HG03457 (cell line): ENCODE measurements around the gene MDH1B.
"Not testable (repeated sequence)": the region's sequence is repeated elsewhere in the genome, so short reads cannot be mapped to it uniquely, and the experiment has no call there.

Experiments used
- ATAC-seq: cut with Tn5 transposase; IDR thresholded peaks from one replicate; pipeline ENCODE4 v1.9.1; 2021; ENCODE audit warnings: moderate number of reproducible peaks; ENCODE audit not compliant: unreplicated experiment

The MDH1B gene

DNA sequence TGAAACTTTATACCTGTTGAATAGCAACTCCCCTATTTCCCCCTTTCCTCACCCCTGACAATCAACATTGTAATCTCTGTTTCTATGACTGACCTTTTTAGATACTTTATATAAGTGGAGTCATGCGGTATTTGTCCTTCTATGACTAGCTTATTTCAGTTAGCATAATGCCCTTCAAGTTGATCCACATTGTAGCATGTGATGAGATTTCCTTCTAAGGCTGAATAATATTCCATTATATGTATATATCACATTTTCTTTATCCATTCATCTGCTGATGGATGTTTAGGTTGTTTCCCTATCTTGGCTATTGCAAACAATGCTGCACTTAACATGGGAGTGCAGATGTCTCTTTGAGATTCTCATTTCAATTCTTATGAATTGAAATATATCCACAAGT lies 9.7 kb upstream of the MDH1B start:
- ATAC-seq: no peak

DNA sequence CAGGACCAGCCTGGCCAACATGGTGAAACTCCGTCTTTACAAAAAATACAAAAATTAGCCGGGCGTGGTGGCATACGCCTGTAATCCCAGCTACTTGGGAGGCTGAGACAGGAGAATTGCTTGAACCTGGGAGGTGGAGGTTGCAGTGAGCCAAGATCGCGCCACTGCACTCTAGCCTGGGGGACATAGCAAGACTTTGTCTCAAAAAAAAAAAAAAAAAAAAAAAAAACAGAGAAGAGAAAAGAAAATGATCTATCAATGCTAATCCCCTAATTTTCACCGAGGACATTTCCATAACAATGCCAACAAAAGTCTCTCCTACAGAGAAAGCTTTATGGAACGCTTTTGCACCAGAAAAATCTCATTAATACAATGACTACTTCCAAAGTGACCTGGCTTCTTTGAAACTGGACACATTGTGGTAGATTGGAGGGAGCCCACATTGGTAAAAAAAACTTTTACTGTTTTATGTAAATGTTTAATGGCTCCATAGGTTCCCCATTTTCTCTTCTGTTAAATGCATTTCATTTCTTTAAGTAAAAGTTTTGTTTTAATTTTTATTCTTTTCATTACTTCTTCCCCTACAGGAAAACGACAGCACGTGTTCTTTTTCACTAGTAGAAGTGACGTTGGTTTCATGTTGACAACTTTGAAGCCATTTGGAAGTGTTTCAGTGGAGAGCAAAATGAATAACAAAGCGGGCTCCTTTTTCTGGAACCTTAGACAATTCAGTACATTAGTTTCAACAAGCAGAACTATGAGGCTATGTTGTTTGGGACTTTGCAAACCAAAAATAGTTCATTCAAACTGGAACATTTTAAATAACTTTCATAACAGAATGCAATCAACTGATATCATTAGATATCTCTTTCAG lies 1.2 kb upstream of the MDH1B start:
- no peak for ATAC-seq

DNA sequence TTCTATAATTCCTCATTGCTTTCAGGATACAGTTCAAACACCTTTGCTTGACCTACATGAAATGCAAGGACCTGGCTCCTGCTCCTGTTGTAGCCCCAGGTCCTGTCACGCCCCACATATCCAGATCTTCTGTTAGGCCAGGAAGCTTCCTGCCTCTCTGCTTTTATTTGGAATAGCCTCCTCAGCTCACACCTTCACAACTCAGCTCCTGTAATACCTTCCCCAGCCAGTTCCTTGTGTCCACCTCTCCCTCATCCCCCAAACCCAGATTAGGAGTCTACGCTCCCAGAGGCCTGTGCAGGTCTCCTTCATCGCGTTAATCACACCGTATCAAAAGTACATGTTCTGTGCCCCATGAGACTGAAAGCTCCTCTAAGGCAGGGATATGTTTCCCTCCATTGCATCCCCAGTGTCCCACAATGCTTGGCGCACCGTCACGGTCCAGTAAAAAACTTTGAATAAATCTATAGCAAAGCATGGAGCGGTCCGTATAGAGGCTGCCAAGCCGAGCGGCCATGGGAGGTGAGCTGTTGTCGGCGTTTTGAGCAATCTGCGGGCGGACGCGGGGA lies 371 bp downstream of the MDH1B start:
- peak; percentile 42 for ATAC-seq

DNA sequence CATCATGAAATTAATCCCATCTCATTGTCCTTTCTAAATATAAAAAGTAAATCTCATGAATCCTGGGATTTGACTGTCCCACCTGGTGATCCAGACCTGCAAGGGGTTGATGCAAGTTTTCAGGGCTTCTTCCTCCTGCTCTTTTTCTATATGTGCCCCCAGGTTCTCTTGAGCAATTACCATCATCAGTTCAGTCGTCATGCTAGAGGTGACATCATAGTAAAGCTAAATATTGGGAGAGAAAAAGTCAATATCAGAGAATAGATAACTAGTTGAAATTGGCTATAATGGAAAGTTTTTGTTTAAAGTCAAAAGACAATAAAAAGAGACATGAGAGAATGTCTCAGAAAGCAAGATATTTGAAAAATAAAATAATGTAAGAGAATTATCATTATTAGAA lies 8.3 kb downstream of the MDH1B start:
- ATAC-seq: no peak

DNA sequence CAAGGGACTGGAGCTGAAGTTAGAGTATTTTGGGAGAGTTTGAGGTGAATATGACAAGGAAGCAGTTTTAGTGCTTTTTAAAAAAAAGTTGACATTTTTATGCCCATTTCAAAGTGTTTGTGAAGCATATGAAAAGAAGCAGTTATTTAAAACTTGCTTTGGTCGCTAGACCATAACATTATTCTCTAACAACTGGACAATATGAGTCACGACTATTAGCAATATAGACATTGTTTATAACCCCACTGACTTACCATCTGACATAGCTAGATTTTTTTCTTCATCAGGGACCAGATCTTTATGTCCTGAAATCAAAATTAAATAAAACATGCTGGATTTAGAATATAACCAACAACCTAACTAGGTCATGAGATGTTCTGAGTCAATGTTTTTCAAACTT lies 24.3 kb downstream of the MDH1B start:
- ATAC-seq: no peak

DNA sequence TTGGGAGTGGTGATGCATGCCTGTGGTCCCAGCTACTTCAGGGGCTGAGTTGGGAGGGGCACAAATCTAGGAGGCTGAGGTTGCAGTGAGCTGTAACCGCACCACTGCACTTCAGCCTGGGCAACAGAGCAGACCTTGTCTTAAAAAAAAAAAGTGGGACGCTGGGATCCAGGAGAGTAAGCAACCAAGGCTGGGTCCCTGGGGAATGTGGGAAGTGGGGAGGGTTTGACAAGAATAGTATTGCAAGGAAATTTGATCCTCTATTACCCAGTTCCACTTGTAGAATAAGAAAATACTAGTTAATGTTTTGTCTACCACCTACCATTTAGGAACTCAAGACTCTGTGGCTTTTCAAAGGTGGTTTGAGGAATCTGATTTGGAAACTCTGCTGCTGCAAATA lies 25.9 kb downstream of the MDH1B start:
- ATAC-seq: no peak

DNA sequence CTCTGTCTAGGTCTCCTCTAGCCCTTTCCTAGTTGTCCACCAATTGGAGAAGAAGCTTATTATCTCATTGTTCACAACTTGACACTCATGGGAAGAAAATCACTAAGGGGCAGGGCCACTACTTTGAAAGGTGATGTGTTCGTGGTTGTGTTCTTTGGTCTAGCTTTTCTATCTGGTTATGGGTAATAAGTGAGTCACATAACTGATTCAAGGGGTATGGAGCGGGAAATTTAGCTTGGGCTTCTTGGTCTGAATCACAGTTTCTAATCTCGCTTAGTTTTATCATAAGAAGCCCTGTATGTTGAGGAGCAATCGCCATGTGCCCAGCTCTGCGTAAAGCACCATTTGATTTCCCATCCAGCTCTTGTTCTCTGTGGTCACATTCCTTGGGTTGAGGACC lies 28.2 kb downstream of the MDH1B start:
- no peak for ATAC-seq

DNA sequence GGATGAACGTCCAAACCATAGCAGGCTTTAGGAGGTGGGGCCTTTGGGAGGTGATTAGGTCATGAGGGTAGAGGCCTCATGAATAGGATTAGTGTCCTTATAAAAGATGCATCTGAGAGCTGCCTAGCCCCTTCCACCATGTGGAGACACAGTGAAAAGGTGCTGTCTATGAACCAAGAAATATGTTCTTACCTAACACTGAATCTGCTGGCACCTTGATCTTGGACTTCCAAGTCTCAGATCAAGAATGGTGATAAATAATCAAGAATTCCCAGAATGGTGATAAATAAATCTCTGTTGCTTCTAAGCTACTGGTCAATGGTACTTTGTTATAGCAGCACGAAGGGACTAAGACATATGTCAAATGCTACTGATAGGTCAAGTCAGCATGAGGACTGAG lies 31.8 kb downstream of the MDH1B start:
- ATAC-seq: no peak

DNA sequence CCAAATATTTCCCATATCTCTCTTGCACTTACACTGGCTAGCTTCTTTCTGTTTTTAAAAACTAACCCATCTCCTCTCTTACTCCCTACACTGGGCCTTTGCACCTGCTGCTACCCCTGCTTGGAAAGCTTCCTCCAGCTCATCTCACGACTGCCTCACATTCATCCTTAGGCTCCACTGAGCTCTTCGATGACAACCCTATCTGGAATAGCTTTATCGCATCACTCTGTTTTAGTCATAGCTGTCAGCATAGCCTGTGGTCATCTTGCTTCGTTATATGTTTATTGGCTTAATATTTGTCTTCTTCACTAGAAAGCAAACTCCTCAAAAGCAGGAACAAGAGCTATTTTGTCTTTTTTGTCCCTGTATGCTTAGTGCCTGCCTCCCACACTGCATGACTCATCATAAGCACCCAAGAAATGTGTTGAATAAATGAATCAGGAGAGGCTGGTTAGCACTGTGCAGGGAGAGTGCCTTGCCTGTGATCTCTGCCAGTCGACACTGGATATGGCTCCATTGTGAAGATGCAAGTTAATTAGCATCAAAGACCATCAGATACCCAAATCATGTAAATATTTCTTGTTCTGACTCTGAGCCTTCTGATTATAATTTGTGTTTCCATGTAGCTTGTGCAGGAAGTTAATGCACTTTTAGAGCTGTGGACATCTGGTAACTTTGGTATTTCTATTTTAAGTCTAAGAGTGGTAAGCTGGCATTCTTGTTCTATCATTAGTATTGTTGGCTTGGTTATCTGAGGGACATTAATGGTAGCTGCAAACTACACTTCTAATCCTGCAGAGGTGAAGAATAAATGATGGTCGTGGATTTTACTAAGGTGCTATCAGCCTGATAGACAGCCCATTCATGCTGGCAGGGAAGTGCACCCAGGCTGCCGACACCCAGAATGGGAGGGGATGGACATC lies 36.6 kb downstream of the MDH1B start:
- no peak for ATAC-seq

DNA sequence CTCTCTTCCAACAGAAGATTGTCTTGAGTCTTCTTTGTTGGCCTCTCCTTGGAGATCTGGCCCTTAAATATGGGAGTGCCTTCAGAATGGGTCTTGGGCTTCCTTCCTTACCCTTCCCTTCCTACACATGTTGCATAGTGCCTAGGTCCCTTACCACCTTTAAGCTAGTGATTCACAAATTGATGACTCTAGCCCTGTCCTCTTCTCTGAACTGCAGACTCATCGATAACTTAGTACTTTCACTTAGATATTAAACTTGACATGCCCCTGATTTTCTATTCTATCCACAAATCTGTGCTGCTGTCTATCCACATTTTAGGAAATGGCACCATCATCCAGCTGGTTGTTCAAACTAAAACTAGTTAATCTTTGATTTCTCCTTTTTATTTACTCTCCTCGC lies 37.8 kb downstream of the MDH1B start:
- ATAC-seq: no peak

DNA sequence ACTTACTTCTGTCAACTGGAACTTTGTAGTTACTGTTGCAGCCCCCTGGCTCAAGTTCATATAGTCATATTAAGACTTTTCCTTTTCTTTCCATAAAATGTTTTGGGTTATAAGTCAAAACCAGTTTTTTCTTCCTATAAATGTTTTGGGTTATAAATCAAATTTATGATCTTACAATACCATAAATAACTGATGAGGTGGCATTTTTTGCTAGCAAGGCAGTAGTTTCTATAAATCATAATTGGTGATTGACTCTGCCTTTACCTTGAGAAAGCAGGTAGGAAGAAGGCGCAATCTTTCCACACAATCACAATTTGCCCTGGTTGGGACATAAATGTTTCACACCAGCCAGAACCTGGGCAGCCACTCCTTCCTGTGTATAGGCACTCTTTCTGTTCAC lies 41.8 kb downstream of the MDH1B start:
- ATAC-seq: no peak

DNA sequence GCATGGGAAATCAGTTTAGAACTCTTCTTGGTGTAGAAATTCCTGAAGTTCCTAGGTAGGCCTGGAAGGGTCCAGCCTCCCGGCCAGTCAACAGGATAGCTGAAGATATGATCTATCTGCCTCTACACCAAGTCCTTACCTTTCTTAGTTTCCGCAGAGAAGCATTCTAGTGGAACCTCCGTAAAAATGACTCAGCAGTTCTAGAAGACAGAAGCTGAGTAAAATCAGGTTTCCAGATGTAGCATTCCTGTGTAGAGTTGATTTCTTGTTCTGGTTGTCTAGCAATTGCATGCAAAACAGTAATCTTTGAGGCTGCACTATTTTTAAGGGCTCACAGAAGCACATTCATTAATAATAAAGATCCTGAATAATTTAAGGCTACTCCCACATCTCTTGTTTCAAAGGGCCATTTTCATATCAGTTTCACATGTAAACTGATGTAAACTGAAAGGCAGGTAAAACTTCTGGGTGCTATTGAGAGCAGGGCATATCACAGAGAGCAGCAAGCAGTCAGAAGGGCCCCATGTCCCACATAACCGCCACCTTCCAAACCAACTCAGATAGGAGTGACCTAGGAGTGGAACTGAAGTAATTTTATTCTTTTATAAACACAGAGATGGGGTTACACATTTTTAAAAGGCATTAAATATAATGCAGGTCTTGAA lies 43.7 kb downstream of the MDH1B start:
- ATAC-seq: peak; percentile 58

DNA sequence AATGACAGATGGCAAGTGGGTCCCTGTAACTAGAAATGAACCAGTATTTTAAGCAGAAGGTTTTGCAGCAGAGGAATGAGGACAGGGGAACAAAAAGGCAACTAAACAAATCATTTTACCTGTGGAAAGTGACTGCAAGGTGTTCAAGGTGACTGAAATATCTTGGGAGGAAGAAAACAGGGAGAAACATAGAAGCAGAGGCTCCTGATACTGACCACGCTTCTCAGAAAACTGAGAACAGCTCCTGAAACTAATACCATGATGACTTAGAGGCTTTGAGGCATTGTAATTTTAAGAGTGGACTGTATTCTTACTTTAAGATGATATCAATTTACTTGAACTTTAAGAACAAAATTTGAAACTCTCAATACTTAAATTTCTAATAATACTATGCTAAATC lies 46.8 kb downstream of the MDH1B start, which contains the start of gene DYTN:
Gene DYTN (minus strand): TSS at position 101 of the 400 bp plus-strand sequence. CDS start 117 bp downstream, outside the sequence.
- no peak for ATAC-seq

DNA sequence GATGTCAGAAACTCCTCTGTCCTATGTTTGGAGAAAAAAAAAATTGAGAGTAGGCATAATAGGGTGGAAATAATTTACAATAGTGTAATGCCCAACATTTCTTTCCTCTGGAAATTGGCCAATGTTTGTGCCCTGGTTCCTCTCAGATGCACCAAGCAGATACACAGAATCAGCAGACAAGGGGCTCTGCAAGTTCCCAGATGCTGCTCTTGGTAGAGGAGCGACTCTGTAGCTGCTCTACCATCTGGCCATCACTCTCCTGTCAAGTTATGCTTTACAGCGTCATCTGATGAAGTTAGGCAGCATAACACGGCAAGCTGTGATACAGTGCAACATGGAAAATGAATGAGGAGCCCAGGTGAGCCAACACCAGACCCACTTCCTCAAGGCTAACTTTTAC lies 48.5 kb downstream of the MDH1B start:
- no peak for ATAC-seq

DNA sequence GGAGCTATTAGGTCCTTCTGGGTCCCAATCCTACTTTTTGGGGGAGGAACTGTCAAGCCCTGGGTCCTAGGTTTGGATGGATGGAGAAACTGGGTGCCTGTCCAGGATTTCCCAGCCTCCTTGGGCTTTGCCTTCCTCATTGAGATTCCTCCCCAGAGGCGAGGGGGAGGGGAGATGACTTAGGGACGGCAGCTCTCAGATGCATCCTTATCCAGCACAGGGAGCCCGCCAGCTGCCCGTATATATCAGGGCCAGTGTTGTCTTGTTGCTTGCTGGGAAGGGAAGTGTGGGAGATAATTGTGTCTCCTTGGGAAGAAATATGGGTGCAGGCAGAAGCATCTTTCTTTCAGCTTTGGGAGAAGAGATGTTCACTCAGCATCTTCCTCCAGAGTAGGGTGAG lies 49.9 kb downstream of the MDH1B start:
- not testable (repeated sequence) for ATAC-seq

DNA sequence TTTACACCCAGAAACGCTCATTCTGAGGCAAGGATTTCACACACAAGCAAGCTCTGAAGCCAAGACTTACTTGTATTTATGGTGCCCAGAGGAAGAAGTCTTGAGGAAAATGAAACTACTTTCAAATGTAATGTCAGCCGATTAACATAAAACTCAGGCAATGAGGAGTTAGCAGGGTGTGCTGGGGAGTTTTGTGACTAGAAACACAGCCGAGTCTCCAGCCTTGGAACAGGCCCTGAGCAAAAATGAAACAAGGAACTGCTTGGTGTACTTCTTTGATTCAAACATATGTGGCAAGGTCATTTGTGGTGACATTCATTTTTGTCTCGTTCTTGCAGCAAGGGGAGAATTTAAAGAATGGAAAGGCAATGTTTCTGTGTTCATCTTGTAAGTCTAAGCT lies 51.4 kb downstream of the MDH1B start:
- ATAC-seq: peak; percentile 49

DNA sequence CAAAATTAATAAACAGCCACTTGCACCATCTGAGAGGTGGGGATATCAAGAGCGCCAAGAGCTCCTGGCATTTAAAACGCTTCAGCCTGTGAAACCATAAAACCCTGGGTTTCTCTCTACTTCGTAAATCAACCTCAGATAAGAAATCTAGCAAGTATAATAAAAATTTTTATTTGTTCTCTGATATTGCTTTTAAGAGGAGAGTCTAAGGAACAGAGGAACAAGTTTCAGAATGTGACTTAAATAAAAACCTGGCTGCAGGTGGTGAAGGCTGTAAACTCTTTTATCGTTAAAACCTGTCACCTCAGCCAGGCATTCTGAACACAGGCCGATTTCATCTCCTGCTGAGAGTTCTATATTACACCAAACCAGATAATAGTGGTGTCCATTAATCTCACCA lies 56.8 kb downstream of the MDH1B start:
- ATAC-seq: no peak

DNA sequence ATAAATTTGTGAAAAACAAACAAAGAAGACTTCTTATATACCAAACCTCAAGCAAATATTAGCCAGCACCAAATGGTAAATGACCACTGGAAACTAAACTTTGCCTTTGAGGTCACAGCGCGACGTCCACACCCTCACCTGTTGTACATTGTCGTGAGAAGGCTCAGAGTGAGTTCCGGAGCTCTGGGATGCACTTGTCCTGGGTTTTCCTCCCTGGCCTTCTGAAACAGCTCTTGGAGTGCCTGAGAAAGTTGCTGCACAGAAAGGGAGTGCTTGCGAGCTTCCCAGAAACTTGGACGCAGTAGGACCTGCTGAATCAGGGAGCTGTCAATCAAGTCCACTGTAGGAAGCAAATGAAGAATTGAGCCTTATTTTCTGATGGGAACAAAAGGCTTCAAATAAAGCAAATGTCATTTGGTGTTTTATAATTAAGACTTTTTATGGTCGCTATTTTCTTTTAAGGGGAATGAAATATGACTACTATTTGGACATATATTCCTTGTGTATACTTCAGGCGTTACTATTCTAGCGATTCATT lies 57.9 kb downstream of the MDH1B start:
- no peak for ATAC-seq

DNA sequence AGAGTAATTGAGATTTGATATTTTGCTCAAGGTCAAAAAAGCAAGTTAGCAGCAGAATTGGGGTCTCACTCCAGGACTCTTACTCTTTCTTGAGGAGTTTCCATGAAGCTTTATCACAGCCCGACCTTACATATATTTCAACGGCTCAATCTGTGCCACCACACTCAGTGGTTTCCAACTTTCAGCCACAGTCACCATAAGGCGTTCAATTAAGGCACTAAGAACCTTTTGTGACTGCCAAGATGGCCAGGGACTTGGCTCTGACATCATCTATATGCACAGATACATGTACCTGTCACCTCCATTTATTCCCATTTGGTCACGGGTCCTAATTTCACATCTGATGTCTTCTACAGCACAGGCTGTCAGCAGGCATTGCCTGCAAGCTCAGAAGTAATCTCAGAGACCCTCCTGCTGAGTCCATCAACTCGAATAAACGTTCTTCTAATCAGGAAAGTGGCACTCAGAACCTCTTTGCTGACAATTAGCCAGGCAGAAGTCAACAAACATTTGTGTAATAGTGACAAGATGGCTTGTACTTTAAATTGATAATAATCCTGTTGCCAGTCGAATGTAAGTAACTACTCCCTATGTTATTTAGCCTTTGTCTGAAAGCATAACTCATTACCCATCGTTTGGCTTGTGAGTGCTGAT lies 63.0 kb downstream of the MDH1B start:
- ATAC-seq: no peak

DNA sequence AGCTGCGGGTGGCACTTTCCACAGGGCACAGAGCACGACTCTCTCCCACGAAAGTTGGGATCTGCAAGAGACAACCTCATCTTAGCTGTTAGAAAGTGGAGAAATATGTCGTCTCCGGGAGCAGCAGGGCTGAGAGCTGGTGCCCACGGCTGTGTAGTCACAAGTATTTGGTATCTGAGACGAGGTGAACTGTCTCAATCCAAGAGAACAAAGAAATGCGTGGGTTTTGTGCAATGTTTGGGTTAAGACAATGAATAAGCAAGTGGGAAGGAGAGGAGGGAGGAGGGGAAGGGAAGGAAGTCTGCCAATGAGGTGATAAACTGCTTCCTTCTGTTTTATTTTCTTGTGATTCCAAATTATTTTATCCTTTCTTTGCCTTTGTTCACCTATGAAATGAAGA lies 65.0 kb downstream of the MDH1B start:
- ATAC-seq: no peak
